SK-N-MC (cell line): Measurements from ENCODE around the gene CDY2A.
"Not testable (repeated sequence)": the region's sequence is repeated elsewhere in the genome, so short reads cannot be mapped to it uniquely, and the experiment has no call there.

Experiments used
- EZH2 ChIP-seq: fragments of 200-600 bp; sonication (generic); IDR thresholded peaks from one replicate; pipeline ENCODE4 v1.6.1; 2017; ENCODE audit warnings: antibody characterized with exemption
- FOXP2 ChIP-seq: optimal IDR thresholded peaks from 2 replicates; pipeline ENCODE3; 2011; ENCODE audit warnings: mild to moderate bottlenecking, moderate library complexity; ENCODE audit not compliant: insufficient read depth; ENCODE audit errors: extremely low read length, control extremely low read depth
- POLR2AphosphoS5 ChIP-seq: IDR thresholded peaks from 2 replicates; pipeline ENCODE4 v1.6.1; 2012; ENCODE audit warnings: mild to moderate bottlenecking, low read depth, low read length, borderline replicate concordance

GRCh38 chrY:18056473-18056872, 30.9 kb downstream of the CDY2A start:
- TF ChIP-seq EZH2, POLR2AphosphoS5, FOXP2: not testable (repeated sequence)
